Subcutaneous abdominal adipose tissue (tissue), 5 donors: ENCODE measurements around the gene FAM111B.
"Not testable (repeated sequence)": the region's sequence is repeated elsewhere in the genome, so short reads cannot be mapped to it uniquely, and the experiment has no call there.

Source experiments
- H3K27ac ChIP-seq: one replicate; pipeline ENCODE4 v1.7.0; 2013; ENCODE audit warnings: low read depth, mild to moderate bottlenecking, inconsistent platforms, low read length, moderate library complexity
- H3K27me3 ChIP-seq, 5 donors: one replicate each; pipeline ENCODE4 v1.7.0; 2013; ENCODE audit warnings: low read length in 5 of 5, inconsistent platforms in 1 of 5; ENCODE audit not compliant: control insufficient read depth in 5 of 5, insufficient read depth in 4 of 5
- H3K36me3 ChIP-seq, 5 donors: one replicate each; pipeline ENCODE4 v1.7.0; 2013; ENCODE audit warnings: low read length in 5 of 5; ENCODE audit not compliant: control insufficient read depth in 5 of 5, insufficient read depth in 5 of 5
- H3K4me1 ChIP-seq, 5 donors: one replicate each; pipeline ENCODE4 v1.7.0; 2013; ENCODE audit warnings: low read length in 5 of 5, mild to moderate bottlenecking in 3 of 5, moderate library complexity in 1 of 5; ENCODE audit not compliant: control insufficient read depth in 5 of 5, insufficient read depth in 5 of 5
- H3K4me3 ChIP-seq, 5 donors: one replicate each; pipeline ENCODE4 v1.7.0; 2013; ENCODE audit warnings: low read length in 5 of 5, low read depth in 1 of 5
- H3K9ac ChIP-seq, 5 donors: one replicate each; pipeline ENCODE4 v1.7.0; 2013; ENCODE audit warnings: low read length in 5 of 5, mild to moderate bottlenecking in 4 of 5, moderate library complexity in 3 of 5
- H3K9me3 ChIP-seq, 5 donors: one replicate each; pipeline ENCODE4 v1.7.0; 2013; ENCODE audit warnings: low read length in 5 of 5; ENCODE audit not compliant: control insufficient read depth in 5 of 5
- donor health status: healthy.
- donor health status: healthy.
- donor health status: healthy.
- donor health status: healthy.
- donor health status: healthy.

The FAM111B gene, protein sequence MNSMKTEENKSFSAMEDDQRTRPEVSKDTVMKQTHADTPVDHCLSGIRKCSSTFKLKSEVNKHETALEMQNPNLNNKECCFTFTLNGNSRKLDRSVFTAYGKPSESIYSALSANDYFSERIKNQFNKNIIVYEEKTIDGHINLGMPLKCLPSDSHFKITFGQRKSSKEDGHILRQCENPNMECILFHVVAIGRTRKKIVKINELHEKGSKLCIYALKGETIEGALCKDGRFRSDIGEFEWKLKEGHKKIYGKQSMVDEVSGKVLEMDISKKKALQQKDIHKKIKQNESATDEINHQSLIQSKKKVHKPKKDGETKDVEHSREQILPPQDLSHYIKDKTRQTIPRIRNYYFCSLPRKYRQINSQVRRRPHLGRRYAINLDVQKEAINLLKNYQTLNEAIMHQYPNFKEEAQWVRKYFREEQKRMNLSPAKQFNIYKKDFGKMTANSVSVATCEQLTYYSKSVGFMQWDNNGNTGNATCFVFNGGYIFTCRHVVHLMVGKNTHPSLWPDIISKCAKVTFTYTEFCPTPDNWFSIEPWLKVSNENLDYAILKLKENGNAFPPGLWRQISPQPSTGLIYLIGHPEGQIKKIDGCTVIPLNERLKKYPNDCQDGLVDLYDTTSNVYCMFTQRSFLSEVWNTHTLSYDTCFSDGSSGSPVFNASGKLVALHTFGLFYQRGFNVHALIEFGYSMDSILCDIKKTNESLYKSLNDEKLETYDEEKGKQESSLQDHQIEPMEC

GRCh38 chr11:59106363-59107336, at the start of gene FAM111B:
FAM111B (plus strand) TSS chr11:59107237; CDS start chr11:59109626, 2,389 bp downstream.
- no peak within 1 kb of the TSS for H3K27ac ChIP-seq
- no peaks in the 10 kb centered on the region for H3K9me3 ChIP-seq
- peaks cover 2 to 26% (median 23%) of the 10 kb centered on the region in 5 donors for H3K4me1 ChIP-seq
- H3K27me3 ChIP-seq, result peaks cover 0 to 9% (median 2%) of the 10 kb centered on the region in 5 donors
- H3K4me3 ChIP-seq, result peak within 1 kb of the TSS; percentile 59 to 66 (median 63)
- peak within 1 kb of the TSS in 2 of 5 donors; percentile 6 to 47 for H3K9ac ChIP-seq
- no peaks in the 10 kb centered on the region for H3K36me3 ChIP-seq

GRCh38 chr11:59058120-59059033, 48.7 kb upstream of the FAM111B start:
- H3K9me3 ChIP-seq, H3K27ac ChIP-seq, H3K9ac ChIP-seq, H3K4me1 ChIP-seq, H3K36me3 ChIP-seq: not testable (repeated sequence)
- Histone ChIP-seq H3K27me3 (peaks cover 7 to 11% (median 10%) of the 10 kb centered on the region in 5 donors), H3K4me3 (peak overlapping the region; percentile 33 to 55 (median 51))

DNA sequence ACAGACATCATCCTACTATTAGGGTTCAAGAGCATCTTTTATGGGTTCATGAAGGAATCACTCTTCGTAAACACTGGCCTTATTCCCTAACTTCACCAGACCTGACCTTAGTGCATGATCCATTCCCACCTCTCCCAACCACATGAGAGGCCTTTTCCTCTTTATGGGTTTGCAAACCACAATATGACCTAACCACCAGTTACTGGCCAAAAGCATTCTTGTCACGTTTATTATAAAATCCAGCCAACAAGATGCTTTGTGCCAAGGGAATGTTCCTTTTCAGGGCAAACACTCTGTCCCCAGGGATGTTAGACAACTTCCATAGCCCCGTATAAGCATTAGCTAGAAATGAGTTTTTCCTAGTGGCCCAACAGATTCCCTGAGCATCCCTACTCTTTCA, 46.9 kb upstream of the FAM111B start:
- not testable (repeated sequence) for H3K27ac ChIP-seq, H3K36me3 ChIP-seq, H3K4me1 ChIP-seq, H3K4me3 ChIP-seq, H3K9ac ChIP-seq, H3K9me3 ChIP-seq
- H3K27me3 ChIP-seq, result peaks cover 7 to 14% (median 12%) of the 10 kb centered on the region in 5 donors

DNA sequence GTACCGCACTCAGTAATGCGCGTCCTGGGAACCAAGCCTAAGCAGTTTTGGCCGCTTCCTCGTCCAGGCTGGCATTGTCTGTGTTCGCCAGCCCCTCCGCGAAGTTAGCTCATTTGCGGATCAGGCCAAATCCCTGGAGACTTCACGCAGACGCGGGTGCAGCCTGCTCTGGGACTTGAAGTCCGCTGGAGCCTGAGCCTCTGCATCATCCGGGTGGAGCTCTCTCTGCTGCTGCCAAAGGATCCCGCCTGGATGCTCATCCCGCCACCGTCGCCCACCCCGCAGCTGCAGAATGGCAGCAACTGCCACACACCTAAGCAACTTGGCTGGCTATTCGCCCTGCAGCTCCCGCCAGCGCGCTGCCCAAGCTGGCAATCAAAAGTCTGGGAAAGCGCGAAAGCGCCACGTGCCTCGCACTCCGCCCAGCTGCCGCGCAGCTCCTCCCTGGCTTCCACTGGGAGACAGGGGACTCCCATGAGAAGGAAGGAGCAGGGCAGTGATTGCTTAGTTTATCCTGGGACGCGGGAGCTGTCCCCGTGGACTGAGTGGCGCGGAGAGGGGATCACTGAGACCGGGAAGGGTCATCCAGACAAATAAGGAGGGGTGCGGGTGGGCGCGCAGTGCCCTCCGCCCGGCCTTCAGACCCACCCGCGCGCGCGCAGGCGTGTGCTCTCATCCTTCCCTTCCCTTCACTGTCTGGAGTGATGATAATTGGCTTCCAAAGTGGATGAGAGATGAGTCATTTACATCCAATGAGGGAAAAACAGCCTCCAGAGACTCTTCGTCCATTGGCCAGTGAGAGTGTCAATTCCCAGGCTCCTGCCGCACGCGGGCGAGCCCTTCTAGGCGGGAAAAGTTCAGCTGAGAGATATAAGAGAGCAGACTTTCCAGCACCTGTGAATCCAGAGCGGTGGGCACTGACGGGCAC, 44.2 kb upstream of the FAM111B start:
- peaks cover 0 to 6% (median 5%) of the 10 kb centered on the region in 5 donors for H3K4me1 ChIP-seq
- no peak overlapping the region for H3K4me3 ChIP-seq
- no peak overlapping the region for H3K27ac ChIP-seq
- no peaks in the 10 kb centered on the region for H3K9me3 ChIP-seq
- no peak overlapping the region for H3K9ac ChIP-seq
- no peaks in the 10 kb centered on the region for H3K36me3 ChIP-seq
- peaks cover 7 to 14% (median 12%) of the 10 kb centered on the region in 5 donors for H3K27me3 ChIP-seq

DNA sequence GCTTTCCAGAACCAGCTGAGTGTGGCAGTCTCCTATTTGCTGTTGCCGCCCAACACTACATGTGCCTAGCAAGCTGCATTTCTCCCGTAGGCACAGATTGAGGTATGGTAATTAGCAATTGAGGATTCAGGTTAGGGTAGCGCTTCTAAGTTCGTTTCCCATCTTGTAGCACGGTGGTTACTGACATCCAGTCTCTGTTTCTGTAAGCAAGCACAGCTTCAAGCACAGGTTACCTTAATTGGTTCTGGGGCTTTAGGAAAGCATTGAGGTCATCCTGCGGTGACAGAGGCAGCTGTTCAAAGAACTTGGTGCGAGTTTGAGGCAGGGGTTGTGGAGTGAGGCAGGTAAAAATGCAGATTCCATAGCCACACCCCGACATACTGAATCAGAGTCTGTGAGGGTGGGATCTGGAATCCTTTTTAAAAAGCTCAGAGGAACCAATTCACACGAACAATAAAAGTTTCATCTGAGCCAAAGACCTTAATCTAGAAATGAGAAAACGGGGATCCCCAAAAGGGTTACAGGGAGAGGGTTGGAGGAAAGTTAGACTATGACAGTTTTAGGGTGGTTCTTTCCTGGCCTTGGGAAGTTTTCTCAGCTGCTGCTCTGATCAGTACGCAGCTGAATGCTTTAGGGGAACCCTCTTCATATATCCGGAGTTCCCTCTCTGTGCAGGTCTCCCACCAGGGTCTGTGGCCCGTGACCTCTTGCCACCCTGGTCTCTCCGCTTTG, 42.9 kb upstream of the FAM111B start:
- not testable (repeated sequence) for H3K27ac ChIP-seq, H3K4me3 ChIP-seq, H3K9ac ChIP-seq, H3K4me1 ChIP-seq, H3K36me3 ChIP-seq, H3K9me3 ChIP-seq
- peaks cover 7 to 14% (median 12%) of the 10 kb centered on the region in 5 donors for H3K27me3 ChIP-seq

DNA sequence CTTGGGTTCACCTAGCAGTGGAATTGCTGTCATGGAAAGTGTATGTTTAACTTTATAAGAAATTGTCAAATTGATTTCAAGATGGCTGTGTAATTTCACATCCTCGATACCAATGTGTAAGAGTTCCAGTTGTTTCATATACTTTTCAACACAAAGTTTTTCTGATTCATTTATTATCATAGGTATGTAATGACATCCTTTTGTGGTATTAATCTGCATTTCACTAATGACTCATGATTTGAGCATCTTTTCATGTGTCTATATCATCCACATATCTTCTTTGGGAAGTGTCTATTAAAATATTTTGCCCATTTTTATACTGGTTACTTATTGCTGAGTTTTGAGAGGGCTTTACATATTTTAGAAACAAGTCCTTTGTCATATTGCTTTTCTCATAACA, 38.0 kb upstream of the FAM111B start:
- no peaks in the 10 kb centered on the region for H3K4me1 ChIP-seq
- no peak overlapping the region for H3K9ac ChIP-seq
- H3K4me3 ChIP-seq, result no peak overlapping the region
- H3K36me3 ChIP-seq, result no peaks in the 10 kb centered on the region
- H3K27me3 ChIP-seq, result peaks cover 0 to 8% (median 2%) of the 10 kb centered on the region in 5 donors
- no peaks in the 10 kb centered on the region for H3K9me3 ChIP-seq
- H3K27ac ChIP-seq, result no peak overlapping the region

DNA sequence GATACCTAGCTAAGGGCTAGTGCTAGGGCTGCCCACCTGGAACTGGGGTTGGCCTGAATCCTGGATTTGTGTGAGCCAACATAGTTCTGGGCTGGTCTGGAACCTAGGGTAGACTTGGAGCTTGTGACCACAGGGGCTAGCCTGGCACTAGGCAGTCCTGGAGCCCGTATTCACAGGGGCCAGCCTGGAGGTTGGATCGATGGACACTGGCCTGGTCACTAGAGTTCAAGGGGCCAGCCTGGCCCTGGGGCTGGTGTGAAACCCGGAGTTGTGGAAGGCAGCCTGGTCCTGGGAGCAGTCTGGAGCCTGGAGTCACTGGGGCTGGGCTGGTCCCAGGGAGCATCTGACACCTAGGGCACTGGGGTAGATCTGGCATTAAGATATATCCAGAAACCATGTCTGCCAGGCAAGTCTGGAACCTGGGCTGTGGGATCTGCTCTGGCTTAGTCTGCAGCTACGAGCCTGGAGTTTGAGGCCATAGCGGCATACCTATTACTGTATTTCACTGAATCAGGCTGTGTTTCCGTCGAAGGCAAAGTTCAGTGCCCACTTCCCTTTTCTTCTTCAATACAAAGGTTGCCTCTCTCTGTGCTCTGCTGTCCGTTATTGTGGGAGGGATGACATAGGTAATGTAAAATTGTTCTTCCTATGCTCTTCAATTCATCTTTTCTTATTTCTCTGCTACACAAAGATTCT, 30.0 kb upstream of the FAM111B start:
- H3K9me3 ChIP-seq, result no peaks in the 10 kb centered on the region
- no peak overlapping the region for H3K4me3 ChIP-seq
- H3K27me3 ChIP-seq, result peaks cover 0 to 14% (median 6%) of the 10 kb centered on the region in 5 donors
- peaks cover 0 to 2% (median 0%) of the 10 kb centered on the region in 5 donors for H3K4me1 ChIP-seq
- H3K27ac ChIP-seq, result no peak overlapping the region
- no peaks in the 10 kb centered on the region for H3K36me3 ChIP-seq
- no peak overlapping the region for H3K9ac ChIP-seq

- Histone ChIP-seq H3K36me3 (no peaks in the 10 kb centered on the region), H3K9me3 (no peaks in the 10 kb centered on the region), H3K27me3 (peaks cover 0 to 14% (median 6%) of the 10 kb centered on the region in 5 donors), H3K9ac (no peak overlapping the region), H3K27ac (no peak overlapping the region), H3K4me3 (no peak overlapping the region), H3K4me1 (peaks cover 0 to 2% (median 0%) of the 10 kb centered on the region in 5 donors)
Observed at GRCh38 chr11:59078435-59078834, 28.6 kb upstream of the FAM111B start.
